ENCODE measurements around the gene SIRT2. TPM values are rescaled to one million over a fixed set of nuclear protein-coding genes. Genes with fewer than 3 reads are reported as not detected.

The SIRT2 gene
- total and polyA plus RNA-seq, 2 of the 13 experiments (the other 11 are each of a cell fraction or from before 2014, with no cell fraction given): 22.3 to 26.1 TPM

DNA sequence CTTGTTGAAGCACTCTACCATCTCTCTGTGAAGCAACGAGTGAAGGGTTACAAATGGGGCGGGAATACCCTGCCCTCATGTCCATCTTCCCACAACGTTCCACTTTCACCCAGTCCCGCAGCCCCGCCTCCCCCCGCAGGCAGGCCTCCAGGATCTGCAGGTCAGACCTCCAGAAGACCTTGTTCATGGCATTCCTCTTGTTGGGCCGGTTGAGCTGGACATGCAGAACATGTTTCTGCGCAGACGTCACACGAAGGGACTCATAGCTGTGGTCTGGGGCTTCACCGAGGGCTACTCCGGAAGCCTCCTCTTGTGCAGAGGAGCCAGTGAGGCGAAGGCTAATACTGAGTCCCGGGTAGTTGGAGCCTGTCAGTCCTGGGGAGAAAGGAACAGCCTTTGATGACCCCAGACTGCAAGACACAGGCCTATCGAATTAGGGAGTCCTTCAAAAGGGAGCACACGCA lies 68.2 kb downstream of the SIRT2 start (continued):
- TF ChIP-seq RNF219 (CRISPR knock-in tag; IDR thresholded peaks at IDR 0.05) (no peak), GZF1 (CRISPR knock-in tag; IDR thresholded peaks at IDR 0.05) (0 out of 2 replicates have a peak, but pooled peaks have one; percentile 10), GLMP (CRISPR knock-in tag; IDR thresholded peaks at IDR 0.05; ENCODE audit: borderline replicate concordance) (no peak; the same call in 1 of the 2 replicates), RARA (CRISPR knock-in tag; IDR thresholded peaks at IDR 0.05) (peak; percentile 47; the same call in 1 of the 2 replicates), BRF2 (CRISPR knock-in tag; IDR thresholded peaks at IDR 0.05) (no peak), HOXA5 (CRISPR knock-in tag; IDR thresholded peaks at IDR 0.05) (no peak), ELF1 (CRISPR knock-in tag; IDR thresholded peaks at IDR 0.05) (no peak), CENPX (CRISPR knock-in tag; IDR thresholded peaks at IDR 0.05) (no peak), ZNF354B (CRISPR knock-in tag; IDR thresholded peaks at IDR 0.05) (no peak), NR1H2 (CRISPR knock-in tag; IDR thresholded peaks at IDR 0.05; ENCODE audit: borderline replicate concordance, low read depth) (no peak), ZNF350 (CRISPR knock-in tag; IDR thresholded peaks at IDR 0.05; ENCODE audit: borderline replicate concordance, low read depth) (no peak), ZNF879 (CRISPR knock-in tag; IDR thresholded peaks at IDR 0.05) (no peak), ZNF564 (CRISPR knock-in tag; IDR thresholded peaks at IDR 0.05) (no peak), ISL2 (CRISPR knock-in tag; IDR thresholded peaks at IDR 0.05) (no peak), SMAD3 (CRISPR knock-in tag; IDR thresholded peaks at IDR 0.05) (no peak), KDM4B (CRISPR knock-in tag; IDR thresholded peaks at IDR 0.05) (no peak), ZBTB1 (CRISPR knock-in tag; IDR thresholded peaks at IDR 0.05; ENCODE audit: borderline replicate concordance) (no peak), GPN1 (CRISPR knock-in tag; IDR thresholded peaks at IDR 0.05; ENCODE audit: borderline replicate concordance) (no peak), HOXD1 (CRISPR knock-in tag; IDR thresholded peaks at IDR 0.05) (0 out of 2 replicates have a peak, but pooled peaks have one; percentile 8), NR2F2 (IDR thresholded peaks at IDR 0.05; ENCODE audit: borderline replicate concordance, low read depth) (0 out of 2 replicates have a peak, but pooled peaks have one; percentile 11), ZNF749 (CRISPR knock-in tag; IDR thresholded peaks at IDR 0.05; ENCODE audit: borderline replicate concordance) (no peak), ZNF136 (CRISPR knock-in tag; IDR thresholded peaks at IDR 0.05; ENCODE audit: low read depth) (no peak), PHF8 (CRISPR knock-in tag; IDR thresholded peaks at IDR 0.05) (no peak), XRCC5 (optimal IDR thresholded peaks at IDR 0.05; ENCODE audit: low read length) (no peak), ZNF713 (CRISPR knock-in tag; IDR thresholded peaks at IDR 0.05) (no peak), SP140L (CRISPR knock-in tag; IDR thresholded peaks at IDR 0.05; ENCODE audit: borderline replicate concordance) (no peak), ZFYVE20 (CRISPR knock-in tag; IDR thresholded peaks at IDR 0.05; ENCODE audit: borderline replicate concordance, low read depth) (no peak), THYN1 (CRISPR knock-in tag; IDR thresholded peaks at IDR 0.05; ENCODE audit: borderline replicate concordance, low read depth) (no peak)

Data from HepG2 (cell line).